AG09319 (cell line): Measurements from ENCODE around the gene TRIM39.

Source experiments
- DNase-seq: peaks from one replicate; pipeline ENCODE4 v3.0.0-alpha.2; 2010; ENCODE audit warnings: low read depth; ENCODE audit errors: extremely low read depth
- CTCF ChIP-seq: IDR thresholded peaks from 2 replicates; pipeline ENCODE4 v1.5.1; 2011; ENCODE audit warnings: low read depth, mild to moderate bottlenecking, inconsistent platforms, low read length, moderate library complexity

The TRIM39 gene

GRCh38 chr6:30311671-30312070 lies 15.1 kb upstream of the TRIM39 start:
- no peak for DNase-seq
- no peak for TF ChIP-seq CTCF

- no peak for TF ChIP-seq CTCF
- no peak for DNase-seq
Measured at GRCh38 chr6:30312266-30312665, 14.5 kb upstream of the TRIM39 start.

GRCh38 chr6:30312676-30313321 lies 13.9 kb upstream of the TRIM39 start:
- no peak for DNase-seq
- TF ChIP-seq CTCF: no peak

- TF ChIP-seq CTCF: no peak
- DNase-seq: no peak
Measured at GRCh38 chr6:30315156-30315555, 11.6 kb upstream of the TRIM39 start.

GRCh38 chr6:30317913-30318589 lies 8.7 kb upstream of the TRIM39 start:
- no peak for DNase-seq
- no peak for TF ChIP-seq CTCF

- no peak for DNase-seq
Measured at GRCh38 chr6:30319146-30319835, 7.4 kb upstream of the TRIM39 start.

More at GRCh38 chr6:30319146-30319835, 7.4 kb upstream of the TRIM39 start:
- TF ChIP-seq CTCF: no peak
